ENCODE results near the gene ZNF652. TPM values are rescaled to one million over a fixed set of nuclear protein-coding genes. Genes with fewer than 3 reads are reported as not detected.

ZNF652 gene
- total and polyA plus RNA-seq, 2 of the 4 experiments (the other 2 are of a cell fraction) = 3.6 to 8.8 TPM

- H3K9ac ChIP-seq (ENCODE audit: low read depth, low read length) = no peak overlapping the region
- H2BK120ac ChIP-seq (ENCODE audit: low read depth, low read length) = no peak overlapping the region
- H2AK5ac ChIP-seq (ENCODE audit: low read depth, low read length) = no peak overlapping the region
- no peak overlapping the region for H3K27ac ChIP-seq (ENCODE audit: insufficient read depth, low read length)
- WGBS, 2 experiments (ENCODE audit: extremely low coverage in 2 of 2, insufficient read length in 1 of 2) = no CpG with 5 or more reads among the region's 3 CpGs
- no peak overlapping the region for H2BK15ac ChIP-seq (ENCODE audit: low read depth, low read length)
- H3K27me3 ChIP-seq (ENCODE audit: control insufficient read depth, insufficient read depth, low read length) = no peaks in the 10 kb centered on the region
- dilution Hi-C loops (cut with HindIII; ENCODE audit: low sequenced_read_pairs, unreplicated experiment) = no loop called here
- BruUV-seq (replicated peaks) = no TSS peak
- H4K91ac ChIP-seq (ENCODE audit: insufficient read depth, low read depth, low read length) = no peak overlapping the region
- H3K36me3 ChIP-seq (ENCODE audit: control insufficient read depth, insufficient read depth, low read length) = no peaks in the 10 kb centered on the region
- peak overlapping the region; percentile 28 for H2BK5ac ChIP-seq (ENCODE audit: low read depth, low read length, poor library complexity, severe bottlenecking)
- no peak overlapping the region for H3K56ac ChIP-seq (ENCODE audit: extremely low read depth, insufficient read depth, low read length)
- intact Hi-C loops (cut with micrococcal nuclease) = no loop called here
- H3K4me2 ChIP-seq (ENCODE audit: low read depth, low read length) = 0 out of 2 replicates have a peak overlapping the region, but pooled peaks have one; percentile 16
- H3K18ac ChIP-seq (ENCODE audit: low read depth, low read length) = no peak overlapping the region
- peaks cover 4% of the 10 kb centered on the region; the same call in 1 of the 2 replicates for H3K4me1 ChIP-seq (ENCODE audit: control insufficient read depth, insufficient read depth, low read length)
- H3K4ac ChIP-seq (ENCODE audit: low read depth, low read length) = no peak overlapping the region
- peaks cover 28 to 78% of the 10 kb centered on the region in 2 experiments for H3K79me1 ChIP-seq (ENCODE audit: low read depth in 1 of 2, low read length in 2 of 2)
- no peak overlapping the region for H3K14ac ChIP-seq (replicated peaks; ENCODE audit: low read depth, low read length)
- TF ChIP-seq RFX5 (IDR thresholded peaks at IDR 0.05; ENCODE audit: low read depth, low read length) (no peak), RCOR1 (IDR thresholded peaks at IDR 0.05; ENCODE audit: insufficient replicate concordance, low read length) (no peak), NFE2L2 (IDR thresholded peaks at IDR 0.05; ENCODE audit: low read depth, low read length) (no peak), POLR2A (IDR thresholded peaks at IDR 0.05; ENCODE audit: low read depth, low read length) (no peak), CHD1 (IDR thresholded peaks at IDR 0.05; ENCODE audit: low read depth, low read length) (no peak), USF2 (IDR thresholded peaks at IDR 0.05; ENCODE audit: low read depth, low read length) (no peak), BHLHE40 (IDR thresholded peaks at IDR 0.05; ENCODE audit: low read depth, low read length) (no peak), CEBPB (IDR thresholded peaks at IDR 0.05; ENCODE audit: low read depth, low read length) (no peak), SMC3 (IDR thresholded peaks at IDR 0.05; ENCODE audit: low read depth, low read length) (no peak), ELK1 (IDR thresholded peaks at IDR 0.05; ENCODE audit: borderline replicate concordance, low read depth, low read length) (no peak), FOS (IDR thresholded peaks at IDR 0.05; ENCODE audit: low read depth, low read length) (no peak), MAFK (IDR thresholded peaks at IDR 0.05; ENCODE audit: low read depth, low read length) (no peak)
- no peak overlapping the region for H2BK20ac ChIP-seq (ENCODE audit: low read depth, low read length)
- H3K9me3 ChIP-seq (ENCODE audit: control insufficient read depth, insufficient read depth, low read length) = no peaks in the 10 kb centered on the region
- CTCF ChIA-PET = no interaction called here
- peak; percentile 72 for ATAC-seq (ENCODE audit: low read depth)
- peaks cover 1% of the 10 kb centered on the region for H3K9me1 ChIP-seq (ENCODE audit: insufficient read depth, low read length)
- in situ Hi-C loops (cut with MboI; ENCODE audit: low sequenced_read_pairs) = no loop called here
- POLR2A ChIA-PET (ENCODE audit: unreplicated experiment) = no interaction called here
- no peak overlapping the region for H3K4me3 ChIP-seq (ENCODE audit: insufficient read depth, low read depth, low read length)
- no peak overlapping the region for H4K5ac ChIP-seq (ENCODE audit: low read depth, low read length)
- DNase-seq = peak; percentile 78
- no peak overlapping the region for H3K23ac ChIP-seq (ENCODE audit: low read depth, low read length)
- no peak overlapping the region for H2AFZ ChIP-seq (replicated peaks; ENCODE audit: low read length, poor library complexity)
- H4K8ac ChIP-seq (ENCODE audit: low read depth in 2 of 2, low read length in 2 of 2) = no peak overlapping the region
- H4K20me1 ChIP-seq (ENCODE audit: insufficient read depth, low read length) = peaks cover 68% of the 10 kb centered on the region
- H2AK9ac ChIP-seq (replicated peaks; ENCODE audit: low read depth, low read length, poor library complexity) = no peak overlapping the region
Observed at GRCh38 chr17:49343273-49343672, 18.8 kb downstream of the ZNF652 start.

All from IMR-90 (cell line).